ENCODE measurements around the gene MGAT4D.

The MGAT4D gene

DNA sequence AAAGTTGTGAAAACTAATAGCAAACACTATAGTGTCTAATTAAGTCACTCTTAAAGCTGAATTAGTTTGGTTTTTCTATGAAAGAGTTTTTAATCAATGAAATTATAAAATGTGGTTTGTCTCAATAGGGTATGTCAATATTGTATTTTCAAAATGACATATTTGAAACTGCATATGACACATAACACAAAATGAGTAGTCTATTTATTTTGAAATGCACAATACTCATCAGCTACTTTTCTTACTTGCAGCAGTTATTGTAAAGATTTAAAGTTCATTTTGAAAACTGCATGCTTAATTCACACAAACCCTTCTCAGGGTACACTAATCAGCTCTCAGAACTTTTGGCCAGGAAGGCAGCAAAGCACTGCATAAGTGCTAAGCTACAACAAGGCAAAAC, 91.8 kb downstream of the MGAT4D start:
- Histone ChIP-seq H3K4me3 (ENCODE audit: low read depth, low read length) (no peak overlapping the region), H3K27me3 (replicated peaks) (no peaks in the 10 kb centered on the region), H3K36me3 (replicated peaks) (no peaks in the 10 kb centered on the region), H3K27ac (no peak overlapping the region)
- DNase-seq: no peak
- TF ChIP-seq, protein P1, sequence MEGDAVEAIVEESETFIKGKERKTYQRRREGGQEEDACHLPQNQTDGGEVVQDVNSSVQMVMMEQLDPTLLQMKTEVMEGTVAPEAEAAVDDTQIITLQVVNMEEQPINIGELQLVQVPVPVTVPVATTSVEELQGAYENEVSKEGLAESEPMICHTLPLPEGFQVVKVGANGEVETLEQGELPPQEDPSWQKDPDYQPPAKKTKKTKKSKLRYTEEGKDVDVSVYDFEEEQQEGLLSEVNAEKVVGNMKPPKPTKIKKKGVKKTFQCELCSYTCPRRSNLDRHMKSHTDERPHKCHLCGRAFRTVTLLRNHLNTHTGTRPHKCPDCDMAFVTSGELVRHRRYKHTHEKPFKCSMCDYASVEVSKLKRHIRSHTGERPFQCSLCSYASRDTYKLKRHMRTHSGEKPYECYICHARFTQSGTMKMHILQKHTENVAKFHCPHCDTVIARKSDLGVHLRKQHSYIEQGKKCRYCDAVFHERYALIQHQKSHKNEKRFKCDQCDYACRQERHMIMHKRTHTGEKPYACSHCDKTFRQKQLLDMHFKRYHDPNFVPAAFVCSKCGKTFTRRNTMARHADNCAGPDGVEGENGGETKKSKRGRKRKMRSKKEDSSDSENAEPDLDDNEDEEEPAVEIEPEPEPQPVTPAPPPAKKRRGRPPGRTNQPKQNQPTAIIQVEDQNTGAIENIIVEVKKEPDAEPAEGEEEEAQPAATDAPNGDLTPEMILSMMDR (IDR thresholded peaks at IDR 0.05; ENCODE audit: low read depth, low read length, missing control alignments): no peak
- in situ Hi-C loops (cut with HindIII; ENCODE audit: low pct_ligation_motif_present, low sequenced_read_pairs): no loop called here

DNA sequence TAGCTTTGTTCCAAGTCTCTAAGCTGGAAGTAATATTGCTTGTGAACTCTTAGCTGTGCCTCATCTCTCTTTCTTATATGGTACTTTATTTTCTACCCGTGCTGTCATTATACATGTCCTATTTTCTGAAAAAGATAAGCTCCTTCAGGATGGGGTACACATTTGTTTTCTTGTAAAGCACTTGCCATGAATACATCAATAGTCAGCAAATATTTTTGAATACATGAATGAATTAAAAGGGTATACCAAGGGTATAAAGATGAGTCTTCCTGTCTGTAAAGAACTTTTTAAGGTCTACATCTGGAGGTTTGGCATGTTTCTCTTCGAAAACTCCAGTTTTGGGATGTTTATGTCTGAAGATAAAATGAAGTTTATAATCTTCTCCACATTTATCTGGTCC, 98.0 kb downstream of the MGAT4D start:
- in situ Hi-C loops (cut with HindIII; ENCODE audit: low pct_ligation_motif_present, low sequenced_read_pairs): no loop called here
- Histone ChIP-seq H3K27ac (no peak overlapping the region), H3K4me3 (ENCODE audit: low read depth, low read length) (no peak overlapping the region), H3K27me3 (replicated peaks) (no peaks in the 10 kb centered on the region), H3K36me3 (replicated peaks) (no peaks in the 10 kb centered on the region)
- DNase-seq: no peak
- TF ChIP-seq, protein P1 (IDR thresholded peaks at IDR 0.05; ENCODE audit: low read depth, low read length, missing control alignments): no peak

DNA sequence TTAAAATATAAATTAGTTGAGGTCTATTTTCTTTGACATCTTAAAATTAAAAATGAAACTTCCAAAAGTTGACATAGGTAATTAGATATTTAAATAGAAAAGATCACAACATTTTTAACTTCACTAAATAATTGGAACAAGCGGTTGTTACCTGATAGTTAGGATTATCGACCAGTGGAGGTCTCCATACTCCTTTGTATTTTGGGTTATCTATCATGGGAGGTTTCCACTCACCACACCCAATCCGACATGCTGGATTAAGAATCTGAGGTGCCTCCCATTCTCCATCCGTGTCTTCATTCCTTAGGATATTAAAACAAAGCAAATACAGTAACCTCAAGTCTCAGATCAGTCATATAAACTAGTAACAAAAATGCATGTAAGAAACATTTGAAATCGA, 102.4 kb downstream of the MGAT4D start:
- Histone ChIP-seq H3K27me3 (replicated peaks) (no peaks in the 10 kb centered on the region), H3K36me3 (replicated peaks) (no peaks in the 10 kb centered on the region), H3K4me3 (ENCODE audit: low read depth, low read length) (no peak overlapping the region), H3K27ac (no peak overlapping the region)
- in situ Hi-C loops (cut with HindIII; ENCODE audit: low pct_ligation_motif_present, low sequenced_read_pairs): no loop called here
- TF ChIP-seq, protein P1 (IDR thresholded peaks at IDR 0.05; ENCODE audit: low read depth, low read length, missing control alignments): no peak
- no peak for DNase-seq

All from brain microvascular endothelial cell (primary cell).